Astrocyte of the cerebellum (primary cell): Measurements from ENCODE around the gene ZNF503.
"Not testable (repeated sequence)": the region's sequence is repeated elsewhere in the genome, so short reads cannot be mapped to it uniquely, and the experiment has no call there.

ENCODE experiments used
- DNase-seq: peaks from one replicate; pipeline ENCODE4 v3.0.0-alpha.2; 2011; ENCODE audit warnings: low read depth
- H3K4me3 ChIP-seq: 2 replicates; pipeline ENCODE4 v1.5.1; 2011; ENCODE audit warnings: mild to moderate bottlenecking, low read depth, low read length, moderate library complexity
- CTCF ChIP-seq: IDR thresholded peaks from 2 replicates; pipeline ENCODE4 v1.5.1; 2012; ENCODE audit warnings: low read length, low read depth, moderate library complexity, mild to moderate bottlenecking; ENCODE audit errors: missing control alignments
- in situ Hi-C: cut with HindIII; loops from 2 replicates; pipeline ENCODE4 v1.10.0; 2017; ENCODE audit warnings: low sequenced_read_pairs

Gene ZNF503

GRCh38 chr10:75363431-75363830 is 38.1 kb downstream of the ZNF503 start:
- DNase-seq = no peak
- in situ Hi-C loops = no loop called here
- TF ChIP-seq CTCF = no peak
- no peak overlapping the region for H3K4me3 ChIP-seq

GRCh38 chr10:75359876-75360275 is 41.7 kb downstream of the ZNF503 start:
- in situ Hi-C loops, DNase-seq: not testable (repeated sequence)

GRCh38 chr10:75358835-75359421 is 42.6 kb downstream of the ZNF503 start:
- TF ChIP-seq CTCF = no peak
- DNase-seq = no peak
- in situ Hi-C loops = no loop called here
- no peak overlapping the region for H3K4me3 ChIP-seq

More at GRCh38 chr10:75359876-75360275, 41.7 kb downstream of the ZNF503 start:
- H3K4me3 ChIP-seq = not testable (repeated sequence)

GRCh38 chr10:75358132-75358531 is 43.4 kb downstream of the ZNF503 start:
- no peak overlapping the region for H3K4me3 ChIP-seq
- TF ChIP-seq CTCF = no peak
- in situ Hi-C loops = no loop called here
- DNase-seq = no peak

GRCh38 chr10:75357500-75357899 is 44.1 kb downstream of the ZNF503 start:
- no peak for TF ChIP-seq CTCF
- DNase-seq = no peak
- in situ Hi-C loops = no loop called here
- no peak overlapping the region for H3K4me3 ChIP-seq

- no peak for DNase-seq
- in situ Hi-C loops = no loop called here
- H3K4me3 ChIP-seq = no peak overlapping the region
- TF ChIP-seq CTCF = peak; percentile 9
These were observed 45.1 kb downstream of the ZNF503 start for GRCh38 chr10:75356484-75356883.

- no peak for DNase-seq
- H3K4me3 ChIP-seq = no peak overlapping the region
- no peak for TF ChIP-seq CTCF
- in situ Hi-C loops = no loop called here
These were observed 45.9 kb downstream of the ZNF503 start for GRCh38 chr10:75355706-75356105.
